Renal cortical epithelial cell (primary cell): ENCODE results near the gene ANKRD33B. TPM values are rescaled to one million over a fixed set of nuclear protein-coding genes. Genes with fewer than 3 reads are reported as not detected.
"Not testable (repeated sequence)": the region's sequence is repeated elsewhere in the genome, so short reads cannot be mapped to it uniquely, and the experiment has no call there.

Experiments
- DNase-seq: peaks from one replicate; pipeline ENCODE4 v3.0.0-alpha.2; 2011; ENCODE audit warnings: low read depth
- total RNA-seq: library from RNA; depleted of rRNA; stranded (reverse); fragments of >200 nt; gene quantifications from 2 replicates; pipeline ENCODE4 v1.2.3, GENCODE V29; 2014

ANKRD33B gene
- total RNA-seq, 1 donor from 2014 or later, result 32.9 TPM

DNA sequence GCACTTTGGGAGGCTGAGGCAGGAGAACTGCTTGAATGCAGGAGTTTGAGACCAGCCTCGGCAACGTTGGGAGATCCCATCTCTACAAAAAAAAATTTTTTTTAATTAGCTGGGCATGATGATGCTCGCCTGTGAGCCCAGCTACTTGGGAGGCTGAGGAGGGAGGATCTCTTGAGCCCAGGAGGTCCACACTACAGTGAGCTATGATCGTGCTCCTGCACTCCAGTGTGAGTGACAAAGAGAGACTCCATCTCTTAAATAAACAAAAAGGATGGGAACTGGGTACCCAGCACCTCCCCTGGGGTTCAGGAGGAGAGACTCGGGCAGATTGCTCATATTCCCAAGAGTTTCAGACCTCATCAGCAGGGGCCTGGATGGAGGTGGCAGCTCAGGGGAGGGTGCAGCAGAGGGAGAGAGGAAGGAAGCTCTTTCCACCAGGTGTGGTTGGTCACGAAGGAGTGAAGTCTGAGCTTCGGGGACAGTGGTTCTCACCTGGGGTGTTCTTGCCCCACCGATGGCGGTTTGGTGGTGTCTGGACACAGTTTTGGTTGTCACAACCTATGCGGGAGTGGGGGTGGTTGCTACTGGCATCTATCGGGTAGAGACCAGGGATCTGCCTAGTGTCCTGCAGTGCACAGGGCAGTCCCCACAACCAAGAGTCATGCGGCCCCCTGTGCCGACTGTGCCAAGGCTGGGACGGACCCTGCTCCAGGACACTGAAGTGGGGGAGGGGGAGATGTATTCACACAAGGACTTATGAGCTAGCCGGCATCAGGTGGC lies 72.7 kb downstream of the ANKRD33B start:
- no peak for DNase-seq

DNA sequence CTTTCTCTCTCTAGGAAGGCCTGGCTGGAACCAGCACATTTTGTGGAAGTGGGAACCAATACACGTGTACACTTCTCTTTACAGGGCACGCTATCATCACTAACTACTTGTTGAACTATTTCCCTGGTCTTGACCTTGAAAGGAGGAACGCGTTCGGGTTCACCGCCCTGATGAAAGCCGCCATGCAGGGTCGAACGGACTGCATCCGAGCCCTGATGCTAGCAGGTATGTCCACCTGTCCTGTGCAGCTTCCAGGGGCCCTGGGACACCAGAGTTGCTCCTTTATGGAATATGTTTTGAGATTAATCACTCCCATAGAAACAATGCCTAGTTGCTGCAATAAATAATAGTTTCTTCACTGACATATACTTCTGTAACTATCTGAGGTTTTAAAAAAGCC lies 74.1 kb downstream of the ANKRD33B start:
- DNase-seq, result no peak

DNA sequence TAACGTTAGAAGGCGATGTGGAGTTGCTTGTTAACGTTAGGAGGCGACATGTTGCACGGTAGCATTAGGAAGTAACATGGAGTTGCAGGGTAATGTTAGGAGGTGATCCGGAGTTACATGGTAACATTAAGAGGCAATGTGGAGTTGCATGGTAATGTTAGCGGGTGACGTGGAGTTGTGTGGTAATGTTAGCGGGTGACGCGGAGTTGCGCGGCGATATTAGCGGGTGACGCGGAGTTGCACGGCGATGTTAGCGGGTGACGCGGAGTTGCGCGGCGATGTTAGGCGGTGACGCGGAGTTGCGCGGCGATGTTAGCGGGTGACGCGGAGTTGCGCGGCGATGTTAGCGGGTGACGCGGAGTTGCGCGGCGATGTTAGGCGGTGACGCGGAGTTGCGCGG lies 74.9 kb downstream of the ANKRD33B start:
- not testable (repeated sequence) for DNase-seq

DNA sequence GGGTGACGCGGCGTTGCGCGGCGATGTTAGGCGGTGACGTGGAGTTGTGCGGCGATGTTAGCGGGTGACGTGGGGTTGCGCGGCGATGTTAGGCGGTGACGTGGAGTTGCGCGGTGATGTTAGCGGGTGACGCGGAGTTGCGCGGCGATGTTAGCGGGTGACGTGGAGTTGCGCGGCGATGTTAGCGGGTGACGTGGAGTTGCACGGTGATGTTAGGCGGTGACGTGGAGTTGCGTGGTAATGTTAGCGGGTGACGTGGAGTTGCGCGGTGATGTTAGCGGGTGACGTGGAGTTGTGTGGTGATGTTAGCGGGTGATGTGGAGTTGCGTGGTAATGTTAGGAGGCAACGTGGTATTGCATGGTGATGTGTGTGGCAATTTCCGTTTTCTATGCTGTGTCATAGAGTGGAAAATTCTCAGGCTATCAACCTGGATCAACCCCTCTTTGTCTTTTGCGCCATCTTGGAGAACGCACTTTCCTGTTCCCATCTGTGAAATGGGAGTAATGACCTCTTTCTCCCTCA lies 76.0 kb downstream of the ANKRD33B start:
- no peak for DNase-seq

DNA sequence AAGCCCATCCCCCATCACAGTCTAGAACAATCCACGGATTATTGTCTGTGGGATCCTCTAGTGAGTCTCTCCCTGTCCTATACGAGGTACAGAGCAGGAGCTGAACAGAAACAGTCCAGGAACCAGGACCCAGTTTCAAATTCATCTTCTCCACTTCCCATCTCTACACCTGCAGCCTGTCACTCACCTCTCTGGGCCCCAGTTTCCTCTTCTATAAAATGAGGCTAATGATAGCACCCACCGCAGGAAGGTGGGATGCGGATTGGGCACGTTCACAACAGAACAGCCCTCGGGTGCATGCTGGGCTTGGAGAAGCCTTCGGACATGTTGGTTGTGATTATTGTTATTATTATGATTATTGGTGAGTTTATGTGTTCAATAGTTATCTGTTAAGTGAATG lies 78.5 kb downstream of the ANKRD33B start:
- DNase-seq, result no peak

DNA sequence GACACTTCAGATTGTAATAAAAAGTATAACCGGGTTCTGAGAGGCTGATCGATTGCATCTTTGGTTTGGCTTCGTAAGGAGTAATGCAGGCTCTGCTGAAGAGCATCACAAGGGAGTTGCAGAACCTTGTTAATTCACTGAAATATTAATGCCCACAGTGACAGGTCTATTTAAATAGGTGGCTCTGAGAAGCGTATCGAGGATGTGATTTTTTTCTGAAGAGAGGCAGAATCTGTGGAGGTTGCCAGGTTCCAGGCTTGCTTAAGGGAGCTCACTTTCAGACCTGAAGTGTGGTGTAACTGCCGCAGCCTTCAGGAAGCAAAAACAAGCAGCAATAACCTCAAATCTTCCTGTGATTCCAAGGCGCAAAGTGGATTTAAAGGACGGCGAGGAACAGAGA lies 80.3 kb downstream of the ANKRD33B start:
- DNase-seq, result no peak

DNA sequence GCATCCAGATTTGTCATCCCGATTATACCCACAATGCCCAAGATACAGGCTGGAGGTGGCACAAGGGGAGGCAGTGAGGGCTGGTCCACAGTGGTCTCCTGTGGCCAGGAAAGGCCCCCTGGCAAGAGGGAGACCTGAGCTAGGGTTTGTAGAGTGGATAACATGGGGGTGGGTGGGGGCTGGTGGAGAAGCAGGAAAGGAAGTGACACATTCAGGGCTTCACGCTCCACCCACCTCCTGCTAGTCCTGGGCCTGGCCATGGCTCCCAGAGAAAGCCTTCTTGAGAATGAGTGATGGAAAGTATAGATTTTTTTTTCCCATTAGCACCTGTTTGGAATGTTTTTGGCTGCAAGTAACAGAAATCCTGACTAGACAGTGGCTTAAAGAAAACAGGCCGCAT lies 81.3 kb downstream of the ANKRD33B start:
- no peak for DNase-seq

DNA sequence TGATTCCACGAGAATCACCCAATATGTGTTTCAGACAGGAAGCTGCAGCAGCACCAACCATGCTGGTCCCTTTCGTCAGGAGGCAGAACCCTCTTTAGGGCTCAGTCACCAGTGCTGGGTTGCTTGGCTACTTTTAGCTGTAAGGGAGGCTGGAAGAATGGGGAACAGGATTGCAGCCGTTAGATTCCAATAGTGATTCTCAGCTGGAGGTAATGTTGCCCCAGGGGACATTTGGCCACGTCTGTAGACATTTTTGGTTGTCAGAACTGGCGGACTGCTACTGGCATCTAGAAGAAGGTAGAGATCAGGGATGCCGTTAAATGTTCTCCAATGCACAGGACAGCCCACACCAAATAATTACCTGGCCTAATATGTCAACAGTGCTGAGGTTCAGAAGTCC lies 81.8 kb downstream of the ANKRD33B start:
- DNase-seq, result no peak

DNA sequence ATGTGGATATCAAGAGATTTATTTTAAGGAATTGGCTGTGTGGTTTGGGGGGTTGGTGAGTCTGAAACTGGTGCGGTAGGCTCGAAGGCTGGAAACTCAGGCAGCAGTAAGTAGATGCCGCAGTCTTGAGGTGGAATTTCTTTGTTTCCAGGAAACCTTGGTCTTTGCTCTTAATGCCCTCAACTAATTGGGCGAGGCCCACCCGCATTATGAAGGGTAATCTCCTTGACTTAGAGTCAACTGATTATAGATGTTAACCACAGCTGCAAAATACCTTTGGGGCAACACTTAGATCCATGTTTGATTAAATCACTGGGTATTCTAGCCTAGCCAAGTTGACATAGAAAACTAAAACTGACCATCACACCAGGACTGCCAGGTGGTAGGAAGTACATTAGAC lies 83.8 kb downstream of the ANKRD33B start:
- DNase-seq, result no peak

DNA sequence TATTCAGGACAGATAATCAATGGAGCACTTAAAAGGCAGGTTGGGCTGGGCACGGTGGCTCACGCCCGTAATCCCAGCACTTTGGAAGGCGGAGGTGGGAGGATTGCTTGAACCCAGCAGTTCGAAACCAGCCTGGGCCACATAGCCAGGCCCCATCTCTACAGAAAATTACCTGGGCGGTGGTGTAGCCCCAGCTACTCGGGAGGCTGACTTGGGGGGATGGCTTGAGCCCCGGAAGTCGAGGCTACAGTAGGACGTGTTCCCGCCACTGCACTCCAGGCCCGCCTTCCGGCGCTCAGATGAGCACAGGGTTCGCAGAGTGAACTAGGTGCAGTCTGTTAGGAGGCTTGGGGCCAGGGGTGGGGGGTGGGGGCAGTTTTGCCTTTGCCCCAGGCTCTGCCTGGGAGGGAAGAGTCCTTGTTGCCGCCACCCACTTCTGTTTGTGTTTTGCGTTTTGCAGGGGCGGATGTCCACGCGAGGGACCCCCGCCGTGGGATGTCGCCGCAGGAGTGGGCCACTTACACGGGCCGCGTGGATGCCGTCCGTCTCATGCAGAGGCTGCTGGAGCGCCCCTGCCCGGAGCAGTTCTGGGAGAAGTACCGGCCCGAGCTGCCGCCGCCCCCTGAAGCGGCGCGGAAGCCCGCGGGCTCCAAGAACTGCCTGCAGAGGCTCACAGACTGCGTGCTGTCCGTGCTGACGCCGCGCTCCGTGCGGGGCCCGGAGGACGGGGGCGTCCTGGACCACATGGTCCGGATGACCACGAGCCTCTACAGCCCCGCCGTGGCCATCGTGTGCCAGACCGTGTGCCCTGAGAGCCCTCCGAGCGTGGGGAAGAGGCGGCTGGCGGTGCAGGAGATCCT lies 85.2 kb downstream of the ANKRD33B start:
- no peak for DNase-seq

DNA sequence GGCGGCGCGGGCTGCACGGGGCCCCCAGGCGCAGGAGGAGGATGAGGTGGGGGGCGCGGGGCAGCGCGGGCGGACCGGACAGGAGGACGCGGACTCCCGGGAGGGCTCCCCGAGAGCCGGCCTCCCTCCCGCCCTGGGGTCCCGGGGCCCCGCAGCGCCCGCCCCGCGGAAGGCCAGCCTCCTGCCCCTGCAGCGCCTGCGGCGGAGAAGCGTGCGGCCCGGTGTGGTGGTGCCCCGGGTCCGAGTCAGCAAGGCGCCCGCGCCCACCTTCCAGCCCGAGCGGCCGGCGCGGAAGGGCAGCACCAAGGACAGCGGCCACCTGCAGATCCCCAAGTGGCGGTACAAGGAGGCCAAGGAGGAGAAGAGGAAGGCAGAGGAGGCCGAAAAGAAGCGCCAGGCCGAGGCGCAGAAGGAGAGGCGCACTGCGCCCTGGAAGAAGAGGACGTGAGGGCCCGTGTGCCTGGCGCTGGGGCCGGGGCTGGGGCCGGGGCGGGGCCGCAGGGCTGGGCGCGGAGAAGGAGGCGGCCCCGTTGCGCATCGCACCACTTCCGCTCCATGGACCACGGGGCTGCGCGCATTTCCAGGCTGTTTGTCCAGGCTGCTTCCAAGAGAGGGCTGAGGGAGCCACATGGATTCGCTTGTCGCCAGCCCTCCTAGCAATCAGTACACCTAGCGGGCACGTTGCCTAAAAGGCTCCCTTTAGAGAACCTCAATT lies 86.0 kb downstream of the ANKRD33B start:
- DNase-seq, result no peak

DNA sequence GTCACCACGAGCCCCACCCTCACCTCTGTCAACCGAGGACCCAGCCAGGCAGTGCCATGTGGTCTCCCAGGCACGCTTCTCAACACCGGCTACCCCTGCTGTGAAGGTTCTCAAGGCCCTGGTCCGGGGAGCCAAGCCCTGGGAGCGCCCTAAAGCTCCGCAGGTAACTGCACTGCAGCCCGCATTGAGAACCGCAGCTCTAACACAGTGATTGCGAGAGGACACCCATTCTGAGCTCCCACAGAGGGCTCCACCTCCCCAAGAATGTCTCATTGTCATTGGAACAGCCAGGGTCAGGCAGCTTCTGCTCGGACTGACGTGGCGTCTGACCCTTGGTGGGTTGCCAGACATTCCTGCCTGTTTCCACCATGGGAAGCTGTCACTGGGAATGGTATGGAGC lies 88.3 kb downstream of the ANKRD33B start:
- DNase-seq, result no peak

DNA sequence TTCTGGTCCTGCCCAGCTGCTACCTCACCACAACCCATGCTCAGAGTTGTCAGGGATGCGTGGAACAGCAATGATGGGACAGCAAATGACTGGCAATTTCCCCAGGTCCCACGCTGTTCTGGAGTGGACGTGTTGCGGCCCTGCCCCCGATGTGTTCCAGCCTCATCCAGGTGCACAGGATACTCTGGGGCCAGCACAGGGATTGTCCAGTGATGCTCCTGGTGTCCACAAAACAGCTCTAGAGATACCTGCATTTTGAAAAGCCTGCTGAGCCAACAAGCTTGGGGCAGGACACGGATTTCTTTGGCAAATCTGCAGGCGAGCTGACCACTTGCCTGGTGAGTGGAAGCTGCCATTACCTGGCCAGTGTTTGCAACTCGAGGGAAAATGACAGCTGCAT lies 88.7 kb downstream of the ANKRD33B start:
- no peak for DNase-seq

DNA sequence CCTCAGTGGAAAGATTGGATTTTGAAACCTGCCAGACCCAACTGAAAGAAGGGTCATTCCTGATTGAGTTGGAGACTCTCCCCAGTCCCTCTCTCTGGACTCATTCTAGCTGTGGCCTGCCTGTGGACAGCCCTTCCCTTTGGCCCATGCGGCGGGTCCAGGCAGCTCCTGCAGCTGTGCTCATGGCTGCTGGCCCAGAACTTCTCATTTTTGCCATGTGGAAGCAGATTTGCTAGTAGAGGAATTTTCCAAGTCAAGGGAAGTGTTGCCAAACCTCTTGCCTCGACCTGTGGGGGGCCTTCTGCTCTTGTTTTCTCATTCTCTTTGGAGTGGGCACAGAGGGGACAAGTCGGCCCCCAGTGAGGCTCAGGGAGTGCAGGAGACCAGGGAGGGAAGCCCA lies 89.2 kb downstream of the ANKRD33B start:
- DNase-seq, result no peak

DNA sequence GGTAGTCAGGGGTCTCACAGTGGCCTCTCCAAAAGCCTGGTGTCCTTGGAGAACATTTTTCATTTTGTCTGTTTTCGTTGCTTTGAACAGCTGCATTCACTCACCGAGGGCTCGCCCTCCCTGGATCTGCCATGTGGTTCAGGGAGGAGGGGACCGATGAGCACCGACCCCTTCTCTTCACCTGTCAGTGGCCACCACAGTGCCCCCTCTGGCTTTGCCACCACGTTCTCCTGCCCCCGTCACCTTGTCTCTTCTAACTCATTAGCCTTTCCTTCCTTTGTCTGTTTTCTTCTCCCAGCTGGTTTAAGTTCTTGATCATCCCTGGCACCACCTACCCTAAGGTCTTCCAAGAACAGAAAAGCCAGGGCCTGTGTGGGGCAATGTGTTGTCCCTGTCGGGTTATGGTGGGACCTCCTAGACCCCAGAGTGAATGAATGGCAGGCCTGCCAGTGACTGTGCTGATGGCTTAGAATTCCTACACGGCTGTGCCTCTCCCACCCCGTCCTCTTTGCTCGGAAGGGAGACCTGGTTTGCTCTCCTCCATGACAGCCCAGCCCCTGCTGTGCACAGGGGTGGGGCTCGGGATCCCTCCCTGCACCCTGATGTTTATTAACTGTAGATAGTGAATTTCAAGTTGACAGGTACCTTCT lies 90.0 kb downstream of the ANKRD33B start:
- DNase-seq, result no peak

DNA sequence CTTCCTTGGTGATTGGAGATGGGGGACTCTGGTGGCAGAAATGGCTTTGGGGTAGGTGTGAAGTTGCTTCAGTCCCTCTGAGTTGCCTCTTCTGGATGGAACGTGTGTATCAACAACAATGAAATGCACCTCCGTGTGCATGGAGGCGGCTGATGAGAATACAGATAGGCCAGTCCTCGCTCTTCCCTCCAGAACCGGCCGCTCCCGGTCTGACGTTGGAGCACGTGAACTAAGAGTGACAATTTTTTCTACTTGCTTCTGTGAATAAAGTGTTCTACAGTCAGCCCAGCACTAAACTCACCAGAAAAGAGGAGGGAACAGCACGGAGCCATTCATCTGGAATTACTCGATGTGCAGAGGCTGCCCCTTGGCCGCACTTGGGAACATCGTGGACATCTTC lies 90.7 kb downstream of the ANKRD33B start:
- DNase-seq, result no peak

DNA sequence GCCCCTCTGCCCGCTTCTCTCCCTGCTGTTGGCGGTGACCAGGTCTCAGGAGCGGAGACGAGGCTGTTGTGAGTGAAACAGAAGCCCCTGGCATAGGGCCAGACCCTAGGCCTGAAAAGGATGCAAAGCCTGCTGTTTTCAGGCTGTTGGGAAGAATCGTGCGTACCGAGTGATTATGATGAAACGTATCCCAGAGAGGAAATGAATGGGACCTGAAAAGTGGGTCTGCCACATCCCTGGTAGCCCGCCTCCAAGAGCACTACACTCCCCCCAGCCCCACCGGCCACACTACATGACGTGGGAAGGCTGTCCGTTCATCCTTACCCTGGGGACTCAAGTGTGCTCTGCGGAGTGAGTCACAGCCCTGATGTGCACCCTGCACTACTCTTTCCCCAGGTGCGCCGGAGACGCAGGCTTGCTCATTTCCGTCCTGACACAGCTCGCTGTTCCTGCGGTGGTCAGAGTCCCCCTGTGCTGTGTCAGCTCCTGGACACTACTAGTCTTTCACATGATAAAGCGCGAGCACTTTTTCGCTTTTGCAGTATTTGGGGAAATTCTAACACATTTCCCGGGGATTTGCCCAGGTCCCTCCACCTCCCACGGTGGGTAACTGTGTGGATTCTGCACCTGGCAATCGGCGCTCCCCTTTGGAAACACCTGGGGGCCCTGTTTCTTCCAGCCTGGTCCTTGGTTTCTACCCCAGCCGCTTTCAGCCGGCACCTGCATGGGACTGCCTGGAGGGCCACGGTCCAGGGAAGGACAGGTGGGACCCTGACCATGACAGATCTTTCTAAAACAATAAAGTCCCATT lies 91.5 kb downstream of the ANKRD33B start:
- DNase-seq, result peak; percentile 58

DNA sequence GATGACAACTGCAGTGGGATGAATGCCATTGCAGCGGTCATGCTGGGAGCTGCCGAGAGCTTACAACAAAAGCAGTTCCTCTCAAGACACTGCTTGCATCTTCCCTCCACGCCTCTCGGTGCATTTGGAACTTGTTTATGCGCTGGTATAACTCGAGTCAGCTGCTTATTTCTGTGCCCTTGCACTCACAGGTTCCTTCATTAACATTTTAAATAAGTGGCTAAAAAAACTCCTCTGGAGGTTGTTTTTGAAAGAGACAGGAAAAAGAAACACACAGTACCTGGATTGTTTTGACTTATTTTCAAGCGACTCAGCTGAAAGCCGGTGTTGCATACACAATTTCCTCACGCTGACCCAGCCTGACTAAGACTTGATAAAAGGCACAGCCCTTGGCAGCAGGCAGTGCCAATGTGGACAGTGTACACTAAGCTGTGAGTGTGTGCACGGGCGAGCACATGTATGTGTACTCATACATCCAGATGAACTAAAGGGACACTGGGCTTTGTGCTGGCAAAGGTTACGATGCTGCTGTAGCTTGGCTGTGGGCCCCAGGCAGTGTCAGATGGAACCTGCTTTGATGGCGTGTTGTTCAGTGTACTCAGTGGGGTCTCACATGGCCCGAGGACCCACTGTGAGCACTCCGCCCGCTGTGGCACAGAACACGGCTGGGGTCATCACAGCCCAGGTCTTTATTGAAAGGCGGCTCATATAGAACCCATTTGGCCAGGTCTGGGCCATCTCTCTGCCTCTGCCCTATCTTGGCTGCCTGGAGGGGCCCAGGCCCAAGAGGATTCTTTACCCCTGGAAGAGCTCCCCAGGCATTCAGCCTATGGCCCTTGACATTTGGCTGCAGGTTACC lies 92.3 kb downstream of the ANKRD33B start:
- DNase-seq, result peak; percentile 61

DNA sequence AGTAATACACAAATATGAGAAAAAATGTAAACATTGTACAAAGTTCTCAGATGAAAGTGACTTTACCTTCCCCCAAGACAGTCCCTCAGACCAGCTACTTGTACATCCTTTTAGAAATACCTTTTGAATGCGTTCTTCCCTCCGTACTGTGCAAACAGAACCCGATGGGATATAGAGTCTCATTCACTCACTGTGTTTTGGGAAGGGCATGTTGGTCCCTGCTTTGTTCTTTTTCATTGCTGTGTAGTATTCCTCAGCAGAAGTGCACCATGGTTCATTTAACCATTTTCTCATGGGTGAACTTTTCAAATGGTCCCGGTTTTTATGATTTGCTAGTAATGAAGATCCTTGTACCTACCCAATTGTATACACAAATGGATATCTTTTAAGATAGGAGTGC lies 94.4 kb downstream of the ANKRD33B start:
- no peak for DNase-seq

DNA sequence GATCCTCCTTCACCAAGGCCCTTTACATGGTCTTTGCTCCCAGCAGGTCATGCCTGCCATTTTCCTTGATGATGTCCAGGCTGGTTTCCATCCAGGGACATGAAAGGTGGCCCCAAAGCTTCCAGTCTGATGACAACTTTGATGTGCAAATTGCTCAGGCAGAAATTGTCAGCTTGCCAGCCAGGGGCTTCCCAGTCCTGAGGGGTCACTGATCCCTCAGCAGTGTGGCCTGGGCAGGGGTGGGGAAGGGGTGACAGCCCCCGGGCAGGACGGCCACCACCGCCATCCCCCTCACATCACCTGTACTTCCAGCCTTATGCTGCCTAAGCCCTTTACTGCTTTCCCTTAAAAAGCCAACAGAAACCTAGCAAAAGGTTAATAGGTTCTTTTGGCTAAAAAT lies 96.3 kb downstream of the ANKRD33B start:
- DNase-seq, result no peak
